ENCODE data around the gene PSME2. TPM values are rescaled to one million over a fixed set of nuclear protein-coding genes. Genes with fewer than 3 reads are reported as not detected.
A peak's percentile ranks its signal among the peaks of the same experiment; 100 is the strongest.

The PSME2 gene
- total RNA-seq, 1 donor from 2014 or later: 53.6 TPM

DNA sequence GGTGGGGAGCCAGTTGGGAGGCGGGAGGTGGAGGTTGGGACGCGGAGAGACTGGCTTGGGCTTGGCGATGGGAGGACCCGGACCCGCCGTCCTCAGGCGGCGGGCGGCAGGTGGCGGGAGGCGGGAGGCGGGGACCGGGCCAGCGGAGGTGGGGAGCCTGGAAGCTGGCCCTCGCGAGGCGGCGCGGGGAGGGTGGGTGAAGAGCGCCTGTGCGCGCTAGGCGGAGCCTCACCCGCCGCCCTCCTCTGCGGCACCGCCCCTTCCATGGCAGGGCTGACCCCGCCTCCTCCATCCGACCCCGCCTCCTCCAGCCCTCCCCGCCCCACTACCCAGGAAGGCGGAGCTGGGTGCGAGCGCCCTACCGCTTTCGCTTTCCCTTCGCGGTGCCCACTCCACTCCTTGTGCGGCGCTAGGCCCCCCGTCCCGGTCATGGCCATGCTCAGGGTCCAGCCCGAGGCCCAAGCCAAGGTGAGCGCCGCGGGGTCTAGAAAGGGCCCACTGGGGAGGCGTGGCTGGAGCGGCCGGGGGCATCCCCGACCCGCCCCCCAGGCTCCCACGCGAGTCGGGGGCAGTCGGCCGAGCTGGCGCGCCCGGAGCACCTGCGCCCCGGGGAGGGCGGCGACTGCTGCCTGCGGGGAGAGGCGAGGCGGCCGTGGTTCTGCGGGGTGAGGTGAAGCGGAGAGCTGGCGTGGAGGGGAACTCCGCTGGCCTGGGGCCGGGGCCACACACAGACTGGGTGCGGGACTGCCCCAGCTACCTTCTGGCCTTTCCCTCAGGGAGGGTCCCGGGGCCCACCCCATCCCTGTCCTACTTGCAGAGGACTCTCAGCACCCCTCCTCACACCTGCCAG, 10.4 kb downstream of the PSME2 start, which contains the start of gene PSME1:
TSS of gene PSME1 (plus strand) at position 361 of the 850 bp plus-strand sequence. CDS start at position 430, 69 bp downstream.
- Mint-ChIP-seq H3K27ac (ENCODE audit: unreplicated experiment) (peak within 1 kb of the TSS; percentile 74), H3K9me3 (ENCODE audit: low read depth) (no peaks in the 10 kb centered on the region), H3K4me3 (ENCODE audit: unreplicated experiment) (peak within 1 kb of the TSS; percentile 83), H3K4me1 (ENCODE audit: low read depth) (peaks cover 42% of the 10 kb centered on the region), H3K27me3 (ENCODE audit: low read depth) (no peaks in the 10 kb centered on the region), H3K36me3 (ENCODE audit: low read depth) (peaks cover 11% of the 10 kb centered on the region)
- TF ChIP-seq, protein P1, sequence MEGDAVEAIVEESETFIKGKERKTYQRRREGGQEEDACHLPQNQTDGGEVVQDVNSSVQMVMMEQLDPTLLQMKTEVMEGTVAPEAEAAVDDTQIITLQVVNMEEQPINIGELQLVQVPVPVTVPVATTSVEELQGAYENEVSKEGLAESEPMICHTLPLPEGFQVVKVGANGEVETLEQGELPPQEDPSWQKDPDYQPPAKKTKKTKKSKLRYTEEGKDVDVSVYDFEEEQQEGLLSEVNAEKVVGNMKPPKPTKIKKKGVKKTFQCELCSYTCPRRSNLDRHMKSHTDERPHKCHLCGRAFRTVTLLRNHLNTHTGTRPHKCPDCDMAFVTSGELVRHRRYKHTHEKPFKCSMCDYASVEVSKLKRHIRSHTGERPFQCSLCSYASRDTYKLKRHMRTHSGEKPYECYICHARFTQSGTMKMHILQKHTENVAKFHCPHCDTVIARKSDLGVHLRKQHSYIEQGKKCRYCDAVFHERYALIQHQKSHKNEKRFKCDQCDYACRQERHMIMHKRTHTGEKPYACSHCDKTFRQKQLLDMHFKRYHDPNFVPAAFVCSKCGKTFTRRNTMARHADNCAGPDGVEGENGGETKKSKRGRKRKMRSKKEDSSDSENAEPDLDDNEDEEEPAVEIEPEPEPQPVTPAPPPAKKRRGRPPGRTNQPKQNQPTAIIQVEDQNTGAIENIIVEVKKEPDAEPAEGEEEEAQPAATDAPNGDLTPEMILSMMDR (IDR thresholded peaks at IDR 0.05): no peak
- DNase-seq (ENCODE audit: low spot score): peak; percentile 95

DNA sequence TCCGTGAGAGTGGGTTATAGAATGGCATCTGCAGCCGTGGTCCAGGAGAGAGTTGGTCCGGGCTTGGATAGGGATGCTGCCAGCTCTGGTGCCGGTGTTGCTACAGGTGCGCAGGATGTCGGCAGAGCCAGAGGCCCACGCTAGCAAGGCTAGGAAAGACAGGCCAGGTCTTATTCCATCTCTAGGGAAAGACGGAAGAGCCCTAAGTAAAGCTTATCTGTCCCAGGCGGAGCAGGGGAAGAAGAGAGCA, 10.9 kb downstream of the PSME2 start:
- peak overlapping the region; percentile 83 for H3K4me3 Mint-ChIP-seq (ENCODE audit: unreplicated experiment)
- no peaks in the 10 kb centered on the region for H3K27me3 Mint-ChIP-seq (ENCODE audit: low read depth)
- H3K27ac Mint-ChIP-seq (ENCODE audit: unreplicated experiment): peak overlapping the region; percentile 9
- no peaks in the 10 kb centered on the region for H3K9me3 Mint-ChIP-seq (ENCODE audit: low read depth)
- peaks cover 11% of the 10 kb centered on the region for H3K36me3 Mint-ChIP-seq (ENCODE audit: low read depth)
- no peak for DNase-seq (ENCODE audit: low spot score)
- peaks cover 37% of the 10 kb centered on the region for H3K4me1 Mint-ChIP-seq (ENCODE audit: low read depth)
- TF ChIP-seq, protein P1 (IDR thresholded peaks at IDR 0.05): no peak

DNA sequence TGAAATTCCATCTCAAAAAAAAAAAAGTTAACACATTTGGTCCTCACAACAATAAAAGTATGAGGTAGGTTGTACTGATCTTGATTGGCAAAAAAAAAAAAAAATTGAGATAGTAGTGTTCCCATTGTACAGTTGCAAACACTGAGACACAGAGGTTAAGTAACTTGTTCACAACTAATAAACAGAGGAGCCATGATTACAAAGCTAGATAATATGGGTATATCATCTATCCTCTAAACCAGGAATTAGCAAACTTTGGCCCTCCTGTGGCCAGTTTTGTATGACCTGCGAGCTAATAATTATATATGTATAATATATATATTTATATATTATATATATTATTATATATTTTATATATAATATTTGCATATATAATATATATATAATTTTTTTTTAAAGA, 12.7 kb downstream of the PSME2 start:
- H3K36me3 Mint-ChIP-seq (ENCODE audit: low read depth): peaks cover 5% of the 10 kb centered on the region
- H3K4me3 Mint-ChIP-seq (ENCODE audit: unreplicated experiment): no peak overlapping the region
- H3K27me3 Mint-ChIP-seq (ENCODE audit: low read depth): no peaks in the 10 kb centered on the region
- H3K9me3 Mint-ChIP-seq (ENCODE audit: low read depth): no peaks in the 10 kb centered on the region
- H3K27ac Mint-ChIP-seq (ENCODE audit: unreplicated experiment): no peak overlapping the region
- TF ChIP-seq, protein P1 (IDR thresholded peaks at IDR 0.05): peak; percentile 9
- no peak for DNase-seq (ENCODE audit: low spot score)
- H3K4me1 Mint-ChIP-seq (ENCODE audit: low read depth): peaks cover 20% of the 10 kb centered on the region

DNA sequence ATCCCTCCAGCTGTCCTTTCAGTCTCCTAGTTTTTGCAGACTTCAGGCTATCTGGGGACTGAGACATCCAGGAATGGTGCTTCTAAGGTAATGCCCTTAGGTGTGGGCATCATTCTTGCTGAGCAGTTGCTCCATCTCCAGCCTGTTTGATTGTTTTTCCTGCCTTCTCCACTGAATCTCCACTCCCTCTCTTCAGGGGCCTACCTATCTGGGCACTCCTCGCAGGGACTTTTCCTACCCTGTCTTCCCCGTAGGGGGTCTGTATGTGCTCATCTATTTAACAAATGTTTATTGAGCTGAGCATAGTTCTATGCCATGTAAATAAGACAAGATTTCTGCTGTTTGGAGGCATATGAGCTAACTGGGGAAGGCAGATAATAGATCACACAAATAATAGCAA, 13.4 kb downstream of the PSME2 start:
- H3K4me1 Mint-ChIP-seq (ENCODE audit: low read depth): peaks cover 19% of the 10 kb centered on the region
- no peaks in the 10 kb centered on the region for H3K36me3 Mint-ChIP-seq (ENCODE audit: low read depth)
- DNase-seq (ENCODE audit: low spot score): no peak
- H3K9me3 Mint-ChIP-seq (ENCODE audit: low read depth): no peaks in the 10 kb centered on the region
- no peak overlapping the region for H3K27ac Mint-ChIP-seq (ENCODE audit: unreplicated experiment)
- TF ChIP-seq, protein P1 (IDR thresholded peaks at IDR 0.05): no peak
- H3K4me3 Mint-ChIP-seq (ENCODE audit: unreplicated experiment): no peak overlapping the region
- no peaks in the 10 kb centered on the region for H3K27me3 Mint-ChIP-seq (ENCODE audit: low read depth)

DNA sequence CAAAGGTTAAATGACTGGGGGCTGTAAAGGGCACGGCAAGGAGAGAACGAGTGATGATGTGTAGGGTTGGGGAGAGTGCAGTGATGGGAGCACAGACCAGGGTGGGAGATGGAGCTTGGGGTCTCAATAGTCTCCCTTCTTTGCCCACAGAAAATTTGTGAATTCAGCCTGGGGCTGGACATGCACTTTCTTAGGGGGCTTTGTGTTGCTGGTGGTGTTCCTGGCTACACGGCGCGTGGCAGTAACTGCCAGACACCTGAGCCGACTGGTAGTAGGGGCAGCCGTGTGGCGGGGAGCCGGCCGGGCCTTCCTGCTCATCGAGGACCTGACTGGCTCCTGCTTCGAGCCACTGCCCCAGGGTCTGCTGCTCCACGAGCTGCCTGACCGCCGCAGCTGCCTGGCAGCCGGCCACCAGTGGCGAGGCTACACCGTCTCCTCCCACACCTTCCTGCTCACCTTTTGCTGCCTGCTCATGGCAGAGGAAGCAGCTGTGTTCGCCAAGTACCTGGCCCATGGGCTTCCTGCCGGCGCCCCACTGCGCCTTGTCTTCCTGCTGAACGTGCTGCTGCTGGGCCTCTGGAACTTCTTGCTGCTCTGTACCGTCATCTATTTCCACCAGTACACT, 14.2 kb downstream of the PSME2 start:
- Mint-ChIP-seq H3K27ac (ENCODE audit: unreplicated experiment) (no peak overlapping the region), H3K27me3 (ENCODE audit: low read depth) (no peaks in the 10 kb centered on the region), H3K4me1 (ENCODE audit: low read depth) (peaks cover 14% of the 10 kb centered on the region), H3K9me3 (ENCODE audit: low read depth) (no peaks in the 10 kb centered on the region), H3K36me3 (ENCODE audit: low read depth) (no peaks in the 10 kb centered on the region), H3K4me3 (ENCODE audit: unreplicated experiment) (no peak overlapping the region)
- no peak for DNase-seq (ENCODE audit: low spot score)
- TF ChIP-seq, protein P1 (IDR thresholded peaks at IDR 0.05): no peak
